AG20443 (cell line): Measurements from ENCODE around the gene SYPL2.
A peak's percentile ranks its signal among the peaks of the same experiment; 100 is the strongest.

ENCODE experiments used
- DNase-seq: peaks from one replicate; pipeline ENCODE4 v3.0.0; 2012; ENCODE audit warnings: low spot score, mixed read lengths

SYPL2 gene

GRCh38 chr1:109466452-109467300 lies at the start of gene SYPL2:
SYPL2 (plus strand) TSS chr1:109466546; CDS start chr1:109466844, 298 bp downstream.
- peak; percentile 81 for DNase-seq

- no peak for DNase-seq
Measured at GRCh38 chr1:109423498-109423897, 42.8 kb upstream of the SYPL2 start.

GRCh38 chr1:109425391-109426280 lies 40.7 kb upstream of the SYPL2 start:
- peak; percentile 56 for DNase-seq

GRCh38 chr1:109426281-109427170 lies 39.8 kb upstream of the SYPL2 start, which contains the start of gene PSMA5:
PSMA5 (minus strand) TSS chr1:109426448; CDS start chr1:109426330, 118 bp downstream.
- DNase-seq: peak; percentile 96

- DNase-seq: no peak
Measured at GRCh38 chr1:109427171-109427467, 39.2 kb upstream of the SYPL2 start.

- DNase-seq: peak; percentile 63
Measured at GRCh38 chr1:109432336-109432735, 34.0 kb upstream of the SYPL2 start.

GRCh38 chr1:109433322-109433721 lies 33.0 kb upstream of the SYPL2 start:
- DNase-seq: no peak

- no peak for DNase-seq
Measured at GRCh38 chr1:109434484-109434883, 31.9 kb upstream of the SYPL2 start.

- DNase-seq: peak; percentile 77
Measured at GRCh38 chr1:109438798-109439297, 27.5 kb upstream of the SYPL2 start.

GRCh38 chr1:109441069-109441468 lies 25.3 kb upstream of the SYPL2 start:
- no peak for DNase-seq

GRCh38 chr1:109443476-109443875 lies 22.9 kb upstream of the SYPL2 start:
- no peak for DNase-seq

GRCh38 chr1:109444346-109444745 lies 22.0 kb upstream of the SYPL2 start:
- no peak for DNase-seq

- peak; percentile 45 for DNase-seq
Measured at GRCh38 chr1:109445949-109446695, 20.2 kb upstream of the SYPL2 start.

- DNase-seq: no peak
Measured at GRCh38 chr1:109447524-109447923, 18.8 kb upstream of the SYPL2 start.

GRCh38 chr1:109454497-109455133 lies 11.7 kb upstream of the SYPL2 start:
- no peak for DNase-seq

- no peak for DNase-seq
Measured at GRCh38 chr1:109457819-109458218, 8.5 kb upstream of the SYPL2 start.

GRCh38 chr1:109466125-109466451 lies 258 bp upstream of the SYPL2 start:
- DNase-seq: no peak

- no peak for DNase-seq
Measured at GRCh38 chr1:109467301-109467777, 993 bp downstream of the SYPL2 start.

GRCh38 chr1:109468061-109468460 lies 1.7 kb downstream of the SYPL2 start:
- DNase-seq: no peak

- no peak for DNase-seq
Measured at GRCh38 chr1:109468903-109469302, 2.6 kb downstream of the SYPL2 start.
